H1 (cell line): ENCODE measurements around the gene PHRF1.

Source experiments
- CTCF ChIP-seq, 3 experiments: IDR thresholded peaks; 1 replicate in 2 of 3; 2 replicates in 1 of 3; pipeline versions ENCODE4 v1.5.1 to v1.6.1; 2011; ENCODE audit warnings: low read length in 3 of 3, mild to moderate bottlenecking in 3 of 3, inconsistent platforms in 2 of 3, low read depth in 1 of 3, moderate library complexity in 1 of 3; ENCODE audit not compliant: insufficient read depth in 1 of 3; ENCODE audit errors: control extremely low read depth in 1 of 3
- TAF7 ChIP-seq: optimal IDR thresholded peaks from 2 replicates; pipeline ENCODE3; 2011; ENCODE audit warnings: low read depth, mild to moderate bottlenecking, inconsistent platforms, low read length, moderate library complexity, borderline replicate concordance

- TF ChIP-seq TAF7 (no peak), CTCF (IDR thresholded peaks at IDR 0.05; ENCODE audit: control extremely low read depth in 1 of 3, insufficient read depth in 1 of 3, low read depth in 1 of 3, low read length in 3 of 3) (peak in 2 of 3 experiments; percentile 38 to 49; a peak in 3 of 4 replicates)
Measured at GRCh38 chr11:612201-612960, 36.1 kb downstream of the PHRF1 start.
